Fibroblast of villous mesenchyme (primary cell): ENCODE results near the gene SLC2A6. TPM values are rescaled to one million over a fixed set of nuclear protein-coding genes. Genes with fewer than 3 reads are reported as not detected.
"Not testable (repeated sequence)": the region's sequence is repeated elsewhere in the genome, so short reads cannot be mapped to it uniquely, and the experiment has no call there.

Experiments used
- DNase-seq: peaks from one replicate; pipeline ENCODE4 v3.0.0-alpha.2; 2010; ENCODE audit warnings: low read depth
- H3K4me3 ChIP-seq: 2 replicates; pipeline ENCODE4 v1.5.1; 2011; ENCODE audit warnings: low read depth, mild to moderate bottlenecking, low read length
- total RNA-seq: library from RNA; depleted of rRNA; stranded (reverse); fragments of >200 nt; gene quantifications from 2 replicates; pipeline ENCODE4 v1.2.3, GENCODE V29; 2012
- TF ChIP-seq, protein P1 (sequence below): IDR thresholded peaks from 2 replicates; pipeline ENCODE4 v1.5.1; 2012; ENCODE audit warnings: low read depth, mild to moderate bottlenecking, low read length; ENCODE audit not compliant: insufficient read depth

The SLC2A6 gene
- total RNA-seq, 1 donor, result 41.9 TPM

DNA sequence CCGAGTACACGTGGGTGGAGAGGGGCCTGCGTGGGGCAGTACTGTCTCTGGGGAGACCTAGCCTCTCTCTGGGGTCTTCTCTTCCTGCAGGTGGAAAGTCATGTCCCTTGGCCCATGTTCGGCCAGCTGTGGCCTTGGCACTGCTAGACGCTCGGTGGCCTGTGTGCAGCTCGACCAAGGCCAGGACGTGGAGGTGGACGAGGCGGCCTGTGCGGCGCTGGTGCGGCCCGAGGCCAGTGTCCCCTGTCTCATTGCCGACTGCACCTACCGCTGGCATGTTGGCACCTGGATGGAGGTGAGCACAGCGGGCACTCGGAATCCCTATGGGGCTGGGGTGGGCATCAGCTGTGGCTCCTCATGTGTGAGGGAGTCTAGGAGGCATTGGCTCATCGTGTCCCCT lies 24.6 kb downstream of the SLC2A6 start:
- H3K4me3 ChIP-seq, result no peak overlapping the region
- DNase-seq, result no peak
- TF ChIP-seq, protein P1, sequence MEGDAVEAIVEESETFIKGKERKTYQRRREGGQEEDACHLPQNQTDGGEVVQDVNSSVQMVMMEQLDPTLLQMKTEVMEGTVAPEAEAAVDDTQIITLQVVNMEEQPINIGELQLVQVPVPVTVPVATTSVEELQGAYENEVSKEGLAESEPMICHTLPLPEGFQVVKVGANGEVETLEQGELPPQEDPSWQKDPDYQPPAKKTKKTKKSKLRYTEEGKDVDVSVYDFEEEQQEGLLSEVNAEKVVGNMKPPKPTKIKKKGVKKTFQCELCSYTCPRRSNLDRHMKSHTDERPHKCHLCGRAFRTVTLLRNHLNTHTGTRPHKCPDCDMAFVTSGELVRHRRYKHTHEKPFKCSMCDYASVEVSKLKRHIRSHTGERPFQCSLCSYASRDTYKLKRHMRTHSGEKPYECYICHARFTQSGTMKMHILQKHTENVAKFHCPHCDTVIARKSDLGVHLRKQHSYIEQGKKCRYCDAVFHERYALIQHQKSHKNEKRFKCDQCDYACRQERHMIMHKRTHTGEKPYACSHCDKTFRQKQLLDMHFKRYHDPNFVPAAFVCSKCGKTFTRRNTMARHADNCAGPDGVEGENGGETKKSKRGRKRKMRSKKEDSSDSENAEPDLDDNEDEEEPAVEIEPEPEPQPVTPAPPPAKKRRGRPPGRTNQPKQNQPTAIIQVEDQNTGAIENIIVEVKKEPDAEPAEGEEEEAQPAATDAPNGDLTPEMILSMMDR, result no peak

DNA sequence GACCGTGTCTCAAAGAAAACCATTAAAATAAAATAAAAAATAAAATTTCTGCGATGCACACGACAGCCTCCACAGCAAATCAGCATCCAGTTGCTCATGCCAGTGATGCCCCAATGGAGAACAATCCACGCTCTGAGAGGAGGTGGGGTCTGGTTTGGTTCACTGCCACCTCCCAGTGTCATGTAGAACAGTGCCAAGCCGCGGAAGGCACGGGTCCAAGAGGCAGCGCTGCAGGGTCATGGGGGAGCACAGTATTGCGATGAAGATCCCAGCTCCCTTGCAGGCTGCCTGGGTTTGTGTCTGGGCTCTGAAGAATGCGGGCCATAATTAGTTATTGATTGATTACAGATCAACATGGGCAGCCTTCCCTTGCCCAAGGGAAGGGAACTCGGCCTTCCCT lies 25.2 kb downstream of the SLC2A6 start:
- DNase-seq, result no peak
- TF ChIP-seq, protein P1, result no peak
- no peak overlapping the region for H3K4me3 ChIP-seq

DNA sequence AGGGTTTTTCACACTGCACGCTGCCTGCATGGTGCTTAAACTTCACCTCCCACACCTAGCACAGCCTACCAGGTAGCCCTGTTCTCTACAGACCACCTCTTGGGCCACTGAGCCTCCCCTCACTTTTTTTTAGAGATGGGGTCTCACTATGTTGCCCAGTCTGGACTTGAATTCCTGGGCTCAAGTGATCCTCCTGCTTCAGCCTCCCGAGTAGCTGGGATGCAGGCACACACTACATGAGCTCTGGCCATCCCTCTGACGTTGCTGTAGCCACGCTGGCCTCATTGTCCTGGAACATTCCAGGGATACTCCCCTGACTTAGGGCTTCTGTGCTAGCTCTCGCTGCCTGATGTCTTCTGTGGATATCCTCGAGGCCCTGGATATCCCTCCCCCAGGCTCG lies 26.3 kb downstream of the SLC2A6 start:
- no peak overlapping the region for H3K4me3 ChIP-seq
- DNase-seq, result no peak
- TF ChIP-seq, protein P1, result no peak

DNA sequence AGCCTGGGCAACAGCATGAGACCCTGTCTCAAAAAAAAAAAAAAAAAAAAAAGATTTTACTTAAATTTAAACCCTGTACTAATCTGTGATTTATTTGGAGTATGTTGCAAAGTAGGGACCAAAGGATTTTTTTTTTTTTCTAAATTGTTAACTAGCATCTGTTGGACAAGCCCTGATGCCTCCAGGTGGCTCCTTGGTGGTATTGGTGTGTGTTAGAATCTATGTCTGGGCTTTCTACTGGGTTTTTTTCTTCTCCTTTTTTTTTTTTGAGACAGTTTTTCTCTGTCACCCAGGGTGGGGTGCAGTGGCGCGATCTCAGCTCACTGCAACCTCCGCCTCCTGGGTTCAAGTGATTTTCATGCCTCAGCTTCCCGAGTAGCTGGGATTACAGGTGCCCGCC lies 27.0 kb downstream of the SLC2A6 start:
- not testable (repeated sequence) for DNase-seq, H3K4me3 ChIP-seq

DNA sequence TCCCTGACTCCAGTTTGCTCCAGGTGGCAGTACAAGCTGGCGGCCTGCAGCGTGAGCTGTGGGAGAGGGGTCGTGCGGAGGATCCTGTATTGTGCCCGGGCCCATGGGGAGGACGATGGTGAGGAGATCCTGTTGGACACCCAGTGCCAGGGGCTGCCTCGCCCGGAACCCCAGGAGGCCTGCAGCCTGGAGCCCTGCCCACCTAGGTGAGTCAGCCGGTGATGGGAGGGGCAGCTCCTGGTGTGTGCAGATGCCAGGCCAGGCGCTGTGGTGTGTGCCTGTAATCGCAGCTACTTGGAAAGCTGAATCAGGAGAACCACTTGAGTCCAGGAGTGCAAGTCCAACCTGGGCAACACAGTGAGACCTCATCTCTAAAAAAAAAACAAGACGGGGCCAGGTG lies 29.1 kb downstream of the SLC2A6 start:
- no peak overlapping the region for H3K4me3 ChIP-seq
- TF ChIP-seq, protein P1, result no peak
- DNase-seq, result no peak

DNA sequence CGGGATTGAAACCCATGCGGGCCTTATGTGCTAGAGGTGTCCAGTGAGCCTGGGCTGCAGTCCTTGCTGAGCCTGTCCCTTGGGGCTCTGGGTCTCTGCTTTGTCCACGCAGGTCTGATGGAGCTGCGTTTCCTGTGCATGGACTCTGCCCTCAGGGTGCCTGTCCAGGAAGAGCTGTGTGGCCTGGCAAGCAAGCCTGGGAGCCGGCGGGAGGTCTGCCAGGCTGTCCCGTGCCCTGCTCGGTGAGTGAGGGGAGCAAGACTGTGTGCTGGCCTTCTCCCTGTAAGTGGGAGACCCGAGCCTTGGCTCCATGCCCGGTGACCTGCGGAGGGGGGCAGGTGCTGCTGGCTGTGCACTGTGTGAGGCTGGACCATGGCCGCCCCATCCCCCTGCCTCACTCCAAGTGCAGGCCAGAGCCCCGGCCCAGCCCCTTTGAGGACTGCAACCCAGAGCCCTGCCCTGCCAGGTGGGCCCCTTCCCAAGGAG lies 30.4 kb downstream of the SLC2A6 start:
- TF ChIP-seq, protein P1, result no peak
- DNase-seq, result no peak
- no peak overlapping the region for H3K4me3 ChIP-seq

DNA sequence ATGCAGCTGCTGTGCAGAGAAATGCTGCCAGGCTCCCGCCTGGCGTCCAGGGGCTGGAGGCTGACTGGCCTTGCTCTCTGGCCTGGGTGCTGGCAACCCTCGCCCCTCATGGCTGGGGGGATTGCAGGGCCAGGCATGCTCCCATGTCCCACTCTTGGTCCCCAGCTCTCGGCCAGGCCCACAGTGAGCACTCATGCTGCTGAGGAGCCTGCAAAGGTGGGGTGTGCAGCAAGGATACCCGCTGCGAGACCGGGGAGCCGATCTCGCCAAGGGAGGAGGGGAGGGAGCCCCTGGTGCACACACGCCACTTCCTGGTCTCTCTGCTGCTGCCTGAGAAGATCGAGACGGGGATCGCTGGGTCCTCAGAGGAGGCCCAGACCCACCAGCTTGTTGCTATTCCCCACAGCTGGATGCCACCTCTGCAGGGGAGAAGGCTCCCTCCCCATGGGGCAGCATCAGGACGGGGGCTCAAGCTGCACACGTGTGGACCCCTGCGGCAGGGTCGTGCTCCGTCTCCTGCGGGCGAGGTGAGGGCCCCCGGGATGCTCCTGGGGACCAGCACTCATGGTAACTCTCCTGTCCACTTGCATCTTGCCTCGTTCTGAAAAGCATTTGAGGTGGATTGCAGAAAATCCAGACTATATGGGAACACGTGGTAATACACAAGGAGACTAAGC lies 33.5 kb downstream of the SLC2A6 start:
- TF ChIP-seq, protein P1, result no peak
- no peak for DNase-seq
- H3K4me3 ChIP-seq, result no peak overlapping the region
